Measurements from ENCODE around the gene MDC1. TPM values are rescaled to one million over a fixed set of nuclear protein-coding genes. Genes with fewer than 3 reads are reported as not detected.

MDC1 gene
- total and polyA plus RNA-seq, 7 donors = 1.8 to 17.4 (median 5.4) TPM

- H3K4me1 ChIP-seq = no peaks in the 10 kb centered on the region
- H3K27ac ChIP-seq = no peak overlapping the region
- no peak overlapping the region for H3K4me3 ChIP-seq
- H3K27me3 ChIP-seq = no peaks in the 10 kb centered on the region
- intact Hi-C loops (cut with DNase I) = no loop called here
- DNase-seq = no peak
- peaks cover 0 to 72% (median 12%) of the 10 kb centered on the region in 4 donors for H3K36me3 ChIP-seq
- 96 to 98% methylated on average over 10 of the region's 10 CpGs for WGBS, 2 donors
- H3K9me3 ChIP-seq = no peaks in the 10 kb centered on the region
- no peak for TF ChIP-seq POLR2AphosphoS5 (IDR thresholded peaks at IDR 0.05)
These were observed 14.1 kb downstream of the MDC1 start for GRCh38 chr6:30703011-30703410.

- TF ChIP-seq, protein P1, sequence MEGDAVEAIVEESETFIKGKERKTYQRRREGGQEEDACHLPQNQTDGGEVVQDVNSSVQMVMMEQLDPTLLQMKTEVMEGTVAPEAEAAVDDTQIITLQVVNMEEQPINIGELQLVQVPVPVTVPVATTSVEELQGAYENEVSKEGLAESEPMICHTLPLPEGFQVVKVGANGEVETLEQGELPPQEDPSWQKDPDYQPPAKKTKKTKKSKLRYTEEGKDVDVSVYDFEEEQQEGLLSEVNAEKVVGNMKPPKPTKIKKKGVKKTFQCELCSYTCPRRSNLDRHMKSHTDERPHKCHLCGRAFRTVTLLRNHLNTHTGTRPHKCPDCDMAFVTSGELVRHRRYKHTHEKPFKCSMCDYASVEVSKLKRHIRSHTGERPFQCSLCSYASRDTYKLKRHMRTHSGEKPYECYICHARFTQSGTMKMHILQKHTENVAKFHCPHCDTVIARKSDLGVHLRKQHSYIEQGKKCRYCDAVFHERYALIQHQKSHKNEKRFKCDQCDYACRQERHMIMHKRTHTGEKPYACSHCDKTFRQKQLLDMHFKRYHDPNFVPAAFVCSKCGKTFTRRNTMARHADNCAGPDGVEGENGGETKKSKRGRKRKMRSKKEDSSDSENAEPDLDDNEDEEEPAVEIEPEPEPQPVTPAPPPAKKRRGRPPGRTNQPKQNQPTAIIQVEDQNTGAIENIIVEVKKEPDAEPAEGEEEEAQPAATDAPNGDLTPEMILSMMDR (IDR thresholded peaks at IDR 0.05) = no peak
- no peak for TF ChIP-seq POLR2A (IDR thresholded peaks at IDR 0.05)
- TF ChIP-seq POLR2AphosphoS5 (IDR thresholded peaks at IDR 0.05) = no peak
- TF ChIP-seq EP300 (IDR thresholded peaks at IDR 0.05) = no peak
- WGBS, 2 donors = 50 to 71% methylated on average over 4 of the region's 4 CpGs
- intact Hi-C loops (cut with DNase I) = no loop called here
- peaks cover 0 to 47% (median 5%) of the 10 kb centered on the region in 4 donors for H3K36me3 ChIP-seq
- no peaks in the 10 kb centered on the region for H3K27me3 ChIP-seq
- H3K27ac ChIP-seq = no peak overlapping the region
- no peak overlapping the region for H3K4me3 ChIP-seq
- no peaks in the 10 kb centered on the region for H3K4me1 ChIP-seq
- no peaks in the 10 kb centered on the region for H3K9me3 ChIP-seq
- no peak for DNase-seq
These were observed 16.7 kb downstream of the MDC1 start for GRCh38 chr6:30700340-30700739.

- intact Hi-C loops (cut with DNase I) = no loop called here
- Histone ChIP-seq H3K9me3 (no peaks in the 10 kb centered on the region), H3K27ac (no peak overlapping the region), H3K27me3 (no peaks in the 10 kb centered on the region), H3K4me3 (no peak overlapping the region), H3K4me1 (peaks cover 0 to 3% (median 1%) of the 10 kb centered on the region in 4 donors), H3K36me3 (peaks cover 0 to 23% (median 0%) of the 10 kb centered on the region in 4 donors)
- TF ChIP-seq, protein P1 (IDR thresholded peaks at IDR 0.05) = no peak
- no peak for TF ChIP-seq POLR2A (IDR thresholded peaks at IDR 0.05)
- TF ChIP-seq POLR2AphosphoS5 (IDR thresholded peaks at IDR 0.05) = no peak
- TF ChIP-seq EP300 (IDR thresholded peaks at IDR 0.05) = no peak
- no peak for DNase-seq
- 92 to 97% methylated on average over 5 of the region's 5 CpGs for WGBS, 2 donors
These were observed 20.6 kb downstream of the MDC1 start for GRCh38 chr6:30696432-30696831.

- TF ChIP-seq EP300 (IDR thresholded peaks at IDR 0.05) (no peak), POLR2A (IDR thresholded peaks at IDR 0.05) (no peak), POLR2AphosphoS5 (IDR thresholded peaks at IDR 0.05) (no peak)
- TF ChIP-seq, protein P1 (IDR thresholded peaks at IDR 0.05) = no peak
- intact Hi-C loops (cut with DNase I) = no loop called here
- no peaks in the 10 kb centered on the region for H3K27me3 ChIP-seq
- no peak for DNase-seq
- H3K9me3 ChIP-seq = no peaks in the 10 kb centered on the region
- H3K27ac ChIP-seq = peak overlapping the region; percentile 94 to 99 (median 98)
- no peaks in the 10 kb centered on the region for H3K36me3 ChIP-seq
- peaks cover 0 to 40% (median 33%) of the 10 kb centered on the region in 4 donors for H3K4me1 ChIP-seq
- 12 to 26% methylated on average over 8 of the region's 8 CpGs for WGBS, 2 donors
- peak overlapping the region; percentile 59 to 71 (median 65) for H3K4me3 ChIP-seq
These were observed 25.8 kb downstream of the MDC1 start for GRCh38 chr6:30691208-30691847.

DNA sequence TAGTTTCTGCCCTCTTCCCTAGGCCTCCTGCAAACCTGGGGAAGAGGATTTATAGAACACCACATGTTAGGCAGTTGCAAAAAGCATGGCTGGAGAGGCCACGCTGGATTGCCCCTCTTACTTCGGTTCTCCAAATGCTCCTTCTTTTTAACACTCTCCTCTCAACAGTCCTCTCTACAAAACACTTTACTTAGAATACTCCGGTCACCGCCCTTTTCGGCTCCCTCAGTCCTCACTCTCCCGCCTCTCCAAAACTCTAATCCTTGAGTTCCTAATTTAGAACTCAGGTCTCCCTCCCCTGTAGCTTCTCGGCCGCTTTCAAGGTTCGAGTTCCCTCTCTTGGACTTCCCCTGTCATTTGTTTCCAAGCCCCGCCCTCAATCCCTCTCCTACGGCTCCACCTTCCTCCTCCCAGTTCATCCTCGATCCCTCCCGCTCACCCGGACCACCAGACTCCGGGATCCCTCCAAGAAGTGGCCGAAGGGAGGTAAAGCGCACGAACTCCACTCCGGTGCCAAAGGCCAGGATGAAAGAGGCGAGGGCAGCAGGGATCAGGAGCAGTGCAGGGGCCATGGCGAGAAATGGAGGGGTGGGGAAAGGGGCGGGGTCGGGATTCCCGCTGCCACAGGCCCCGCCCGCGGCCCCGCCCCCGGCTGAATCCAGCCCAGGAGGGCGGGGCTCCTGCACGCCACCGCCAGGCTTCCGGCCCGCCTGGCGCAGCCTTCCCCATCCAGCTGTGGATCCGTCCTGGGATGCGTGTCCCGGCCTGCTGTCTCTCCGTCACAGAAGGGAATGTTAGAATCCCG, 26.5 kb downstream of the MDC1 start, which contains the start of gene NRM:
Gene NRM (minus strand): TSS at position 582 of the 805 bp plus-strand sequence. CDS start 10 bp downstream, at position 572.
- TF ChIP-seq POLR2A (IDR thresholded peaks at IDR 0.05) (peak in 1 of 2 donors; percentile 30), POLR2AphosphoS5 (IDR thresholded peaks at IDR 0.05) (peak; percentile 41 to 83 (median 76)), EP300 (IDR thresholded peaks at IDR 0.05) (no peak)
- TF ChIP-seq, protein P1 (IDR thresholded peaks at IDR 0.05) = no peak
- Histone ChIP-seq H3K9me3 (no peaks in the 10 kb centered on the region), H3K4me3 (peak within 1 kb of the TSS; percentile 59 to 71 (median 65)), H3K27ac (peak within 1 kb of the TSS; percentile 94 to 99 (median 98)), H3K4me1 (peaks cover 0 to 45% (median 38%) of the 10 kb centered on the region in 4 donors), H3K27me3 (no peaks in the 10 kb centered on the region), H3K36me3 (no peaks in the 10 kb centered on the region)
- peak; percentile 97 for DNase-seq
- WGBS, 2 donors = 1% methylated on average over 40 of the region's 40 CpGs
- intact Hi-C loops (cut with DNase I) = no loop called here

Data from sigmoid colon (tissue), 7 donors.